GM19238 (cell line): ENCODE data around the gene PRKCB.

Source experiments
- DNase-seq: peaks from one replicate; pipeline ENCODE4 v3.0.0; 2011; ENCODE audit warnings: low spot score; ENCODE audit not compliant: insufficient read length

The PRKCB gene

DNA sequence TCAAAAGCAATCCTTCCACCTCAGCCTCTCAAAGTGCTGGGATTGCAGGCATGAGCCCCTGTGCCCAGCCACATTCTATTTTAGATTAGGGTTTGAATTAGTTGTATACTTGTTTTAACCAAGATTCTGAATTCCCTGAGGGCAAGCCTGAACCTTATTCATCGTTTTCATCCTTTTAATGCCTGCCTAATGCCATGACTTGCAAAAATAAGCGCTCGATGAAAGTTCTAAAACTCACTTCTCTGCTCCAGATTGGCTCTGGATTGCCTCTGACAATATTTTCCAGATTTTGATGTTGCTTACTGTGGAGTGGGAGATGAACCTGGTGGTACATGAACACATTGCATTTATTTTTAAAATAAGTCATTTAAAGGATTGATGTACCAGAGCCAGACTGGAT lies 329.5 kb downstream of the PRKCB start:
- no peak for DNase-seq

DNA sequence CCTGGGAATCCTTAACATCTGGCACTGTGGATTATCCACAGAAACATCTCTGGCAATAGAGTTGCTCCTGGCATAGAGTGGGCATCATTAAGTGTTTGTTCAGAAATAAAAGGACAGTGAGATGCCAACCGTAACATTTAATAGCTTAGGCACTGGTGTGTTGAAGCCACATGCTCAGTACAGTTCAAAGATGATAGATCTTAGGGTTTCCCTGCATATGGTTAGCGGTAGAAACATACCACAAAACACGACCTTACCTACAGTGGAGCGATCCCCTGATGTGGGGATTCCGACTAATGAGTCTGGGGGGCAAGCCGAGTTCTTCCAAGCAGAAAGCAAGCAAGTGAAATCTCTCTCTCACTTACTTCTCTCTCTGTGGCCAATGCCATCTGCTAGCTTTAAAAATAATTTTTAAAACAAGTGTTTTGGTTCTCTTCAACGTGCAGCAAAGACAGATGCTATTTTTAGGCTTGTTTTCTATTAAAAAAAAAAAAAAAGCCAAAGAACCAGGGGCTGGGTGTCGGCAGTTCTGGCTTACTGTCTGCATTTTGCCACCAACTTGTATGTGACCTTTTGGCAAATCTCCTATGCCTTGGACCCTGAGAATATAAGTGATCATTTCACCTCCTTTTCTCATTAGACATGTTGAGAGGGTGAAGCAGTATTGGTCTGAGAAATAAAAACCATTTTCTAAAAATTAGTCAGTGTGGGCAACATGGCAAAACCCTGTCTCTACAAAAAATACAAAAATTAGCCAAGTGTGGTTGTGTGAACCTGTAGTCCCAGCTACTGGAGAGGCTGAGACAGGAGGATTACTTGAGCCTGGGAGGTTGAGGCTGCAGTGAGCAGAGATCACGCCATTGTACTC lies 331.1 kb downstream of the PRKCB start:
- DNase-seq = no peak

DNA sequence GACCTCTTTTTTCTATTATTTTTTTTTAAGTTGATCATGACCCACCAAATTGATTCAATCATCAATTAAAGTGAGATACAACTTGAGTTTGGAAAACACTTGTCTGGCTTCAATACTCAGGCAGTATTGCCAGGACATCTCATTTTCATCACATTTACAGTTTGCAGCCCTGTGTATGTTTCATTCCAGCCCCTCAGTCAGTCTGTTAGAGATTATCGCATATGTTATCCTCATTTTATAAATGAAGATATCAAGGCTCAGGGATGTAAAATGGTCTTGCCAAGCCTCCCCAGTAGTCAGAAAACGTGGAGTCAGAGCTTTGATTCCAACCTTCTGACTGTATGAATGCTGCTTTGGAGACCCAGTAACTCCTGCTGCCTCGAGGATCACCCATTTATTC lies 333.1 kb downstream of the PRKCB start:
- DNase-seq = no peak

DNA sequence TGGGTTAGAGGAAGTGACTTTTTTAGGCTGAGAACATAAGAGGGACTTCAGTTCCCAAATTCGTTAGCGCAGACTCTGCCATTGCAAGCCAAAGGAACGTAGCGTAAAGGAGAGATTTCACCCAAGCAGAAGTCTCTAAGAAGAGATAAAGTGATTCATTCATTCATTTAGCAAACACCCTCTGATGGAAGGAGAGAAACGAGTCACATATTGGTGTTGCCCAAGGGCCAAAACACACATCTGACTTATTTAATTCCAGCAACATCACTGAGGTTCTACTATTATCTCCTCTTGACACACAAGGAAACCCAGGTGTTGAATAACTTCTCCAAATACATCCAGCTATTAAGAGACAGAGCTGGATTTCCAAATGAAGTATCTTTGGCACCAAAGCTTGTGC lies 334.6 kb downstream of the PRKCB start:
- DNase-seq = no peak

DNA sequence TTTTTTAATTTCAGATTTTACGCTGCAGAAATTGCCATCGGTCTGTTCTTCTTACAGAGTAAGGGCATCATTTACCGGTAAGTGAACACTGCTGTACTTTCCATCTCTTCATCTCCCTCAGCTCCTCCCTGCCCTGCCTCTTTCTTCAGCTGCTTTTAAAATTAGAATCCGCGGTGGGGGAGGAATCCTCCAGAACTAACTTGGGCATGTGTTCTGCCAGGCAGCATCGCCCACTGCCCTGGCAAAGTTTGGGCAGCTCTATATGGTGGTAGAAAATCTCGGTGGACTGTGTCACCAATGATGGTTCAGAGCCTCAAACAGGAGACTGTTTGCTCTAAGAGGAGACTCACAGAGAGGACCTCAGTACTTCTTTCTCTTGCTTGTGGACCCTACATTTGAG lies 338.7 kb downstream of the PRKCB start:
- no peak for DNase-seq

DNA sequence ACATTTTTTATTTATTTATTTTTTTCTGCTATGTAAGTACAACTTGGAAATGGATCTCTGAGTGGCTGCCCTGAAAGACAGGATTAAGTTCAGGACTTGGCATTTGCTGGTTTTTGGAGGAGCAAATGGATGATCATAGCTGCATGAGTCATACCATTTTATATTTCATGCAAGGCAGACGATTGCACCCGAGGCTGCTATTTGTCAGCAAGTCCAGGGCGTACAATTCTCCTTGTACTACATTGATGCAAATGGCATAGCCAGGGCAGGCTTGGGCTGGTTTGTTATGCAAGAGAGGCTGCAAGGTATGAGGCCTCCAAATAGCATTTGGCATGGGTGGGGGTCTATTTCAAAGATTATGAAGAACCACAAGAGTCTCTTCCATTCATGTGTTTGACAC lies 339.2 kb downstream of the PRKCB start:
- no peak for DNase-seq

DNA sequence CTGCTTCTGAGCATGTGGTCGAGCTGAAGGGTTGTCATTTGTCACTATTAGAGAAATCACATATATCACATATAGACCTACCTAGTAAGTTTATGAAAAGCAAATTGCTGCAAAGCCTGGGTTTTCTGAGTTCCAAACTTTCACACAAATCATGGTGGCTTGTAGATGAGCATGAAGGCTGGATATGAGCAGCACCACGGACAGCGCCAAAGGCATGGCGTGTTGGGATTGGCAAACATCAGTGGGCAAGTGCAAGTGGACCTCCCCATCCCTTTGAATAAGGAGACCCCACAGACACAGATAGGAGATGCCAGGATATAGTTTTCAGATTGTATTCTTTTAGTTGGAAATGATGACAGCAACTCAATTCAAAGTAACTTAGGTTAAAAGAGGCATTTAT lies 342.7 kb downstream of the PRKCB start:
- no peak for DNase-seq

DNA sequence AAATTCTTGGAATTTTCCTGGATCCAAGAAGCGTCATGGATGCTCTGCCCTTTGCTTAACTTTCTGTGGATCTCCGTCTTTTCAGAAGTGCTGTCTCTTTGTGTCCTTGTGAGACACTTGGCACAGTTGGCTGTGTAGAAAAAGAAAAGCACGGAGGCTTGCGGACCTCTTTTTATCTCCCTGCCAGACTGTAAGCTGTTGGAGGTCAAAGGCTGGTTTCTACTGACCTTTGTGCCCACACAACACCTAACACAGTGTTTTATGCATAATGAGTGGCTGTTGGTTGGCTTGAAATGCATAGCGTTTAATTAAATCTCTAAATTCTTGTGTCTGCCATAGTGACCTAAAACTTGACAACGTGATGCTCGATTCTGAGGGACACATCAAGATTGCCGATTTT lies 344.7 kb downstream of the PRKCB start:
- no peak for DNase-seq

DNA sequence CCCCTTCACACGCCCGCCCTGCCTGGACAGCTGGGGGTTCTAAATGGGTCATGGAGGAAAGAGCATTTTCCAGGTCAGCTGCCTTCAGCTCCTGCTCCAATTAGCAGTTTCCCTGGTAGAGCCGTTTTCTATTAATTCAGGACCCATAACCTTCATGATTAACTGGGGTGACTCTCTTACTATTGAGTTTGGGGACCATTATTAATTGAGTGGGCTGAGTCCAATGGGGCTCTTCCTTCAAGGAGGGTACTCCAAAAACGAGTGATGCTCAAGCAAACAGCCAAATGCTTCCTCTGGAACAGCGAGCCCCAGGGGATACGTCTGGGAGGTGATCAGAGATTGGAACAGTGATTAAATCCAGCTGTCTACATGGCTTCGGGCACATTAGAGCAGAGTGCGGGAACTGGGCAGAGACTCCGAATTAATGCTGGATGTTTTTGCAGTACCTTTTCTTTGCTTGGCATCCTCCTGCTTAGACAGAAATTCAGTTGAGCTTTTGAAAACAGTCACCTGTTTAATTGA lies 352.3 kb downstream of the PRKCB start:
- DNase-seq = no peak

DNA sequence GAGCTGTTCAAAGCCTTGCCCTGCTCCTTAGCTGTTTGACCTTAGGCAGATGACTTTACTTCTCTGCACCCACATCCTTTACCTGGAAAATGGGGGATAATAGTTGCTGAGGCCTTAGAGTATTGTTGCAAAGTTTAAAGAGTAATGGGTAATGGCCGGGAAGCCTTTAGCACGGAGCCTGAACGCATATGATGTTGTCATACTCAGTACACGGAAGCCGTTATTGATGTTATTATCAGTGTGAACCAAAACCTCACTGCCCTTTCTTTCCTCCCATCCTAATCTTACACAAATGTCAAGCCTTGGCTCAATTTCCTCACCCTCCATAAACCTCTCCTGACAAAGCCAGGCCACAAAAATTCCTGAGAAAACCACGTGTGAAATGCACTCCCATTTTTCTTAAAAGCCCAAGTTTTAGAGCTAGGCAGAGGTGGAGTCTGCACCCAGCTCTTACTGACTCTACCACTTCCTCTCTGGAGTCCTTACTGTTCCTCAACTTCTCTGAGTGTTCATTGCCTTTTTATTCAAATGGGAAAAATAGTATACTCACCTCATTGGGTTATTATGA lies 353.1 kb downstream of the PRKCB start:
- no peak for DNase-seq

DNA sequence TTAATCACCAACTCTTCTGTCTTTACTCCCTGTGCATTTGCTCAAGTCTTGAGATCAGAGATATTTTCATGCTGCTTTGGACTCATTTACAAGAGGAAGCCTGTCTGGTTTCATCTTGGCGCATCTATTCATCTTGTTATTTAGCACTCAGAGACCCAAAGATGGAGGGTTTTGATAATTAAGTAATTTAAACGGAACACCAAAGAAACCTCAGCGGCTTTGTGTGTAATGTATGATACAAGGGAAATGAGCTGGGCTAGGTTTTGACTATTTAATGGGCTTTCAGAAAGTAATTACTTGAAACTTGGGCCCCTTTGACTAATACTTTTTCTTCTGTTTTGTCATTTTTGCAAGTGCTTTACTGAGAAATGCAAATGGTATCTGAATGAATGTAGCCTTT lies 354.2 kb downstream of the PRKCB start:
- no peak for DNase-seq

DNA sequence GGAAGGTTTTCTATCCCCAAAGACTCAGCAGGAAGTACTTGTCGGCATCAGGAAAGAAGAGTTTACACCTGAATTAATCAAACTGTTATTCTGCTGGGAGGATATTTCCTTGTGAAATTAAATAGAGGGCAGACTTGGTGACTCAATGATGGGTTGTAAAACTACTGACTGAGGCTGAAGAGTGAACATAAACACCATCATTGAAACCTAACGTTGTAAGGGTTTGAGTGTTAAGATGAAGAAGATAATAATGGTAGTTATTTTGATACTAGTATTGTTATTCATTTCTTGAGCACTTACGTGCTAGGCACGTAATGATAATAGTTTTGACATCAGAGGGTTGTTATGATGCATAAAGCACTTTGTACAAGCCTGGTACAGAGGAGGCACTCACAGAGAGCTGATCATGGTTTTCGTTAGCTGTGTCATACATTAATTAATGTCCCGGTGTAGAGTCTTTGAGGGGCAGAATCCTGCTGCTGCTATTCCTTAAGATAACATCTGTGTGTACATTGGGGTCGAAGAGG lies 356.2 kb downstream of the PRKCB start:
- no peak for DNase-seq

DNA sequence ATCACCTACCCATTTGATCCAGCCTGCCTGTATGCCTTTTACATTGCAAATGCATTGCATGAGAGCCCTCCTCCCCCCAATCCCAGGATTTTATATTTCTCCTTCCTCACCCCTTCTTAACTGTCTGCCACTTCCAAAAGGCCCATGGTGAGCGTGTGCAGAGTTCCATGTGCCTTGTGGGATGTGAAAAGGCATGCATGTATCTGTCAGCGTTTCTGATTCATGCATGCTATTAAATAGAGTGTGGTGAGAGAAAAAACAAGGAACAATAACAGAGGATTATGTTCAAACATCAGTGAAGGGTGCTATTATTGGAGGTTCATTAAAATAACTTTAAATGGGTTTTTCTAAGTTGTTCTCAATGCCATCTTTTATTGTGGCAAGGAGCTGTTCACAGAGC lies 359.4 kb downstream of the PRKCB start:
- no peak for DNase-seq

DNA sequence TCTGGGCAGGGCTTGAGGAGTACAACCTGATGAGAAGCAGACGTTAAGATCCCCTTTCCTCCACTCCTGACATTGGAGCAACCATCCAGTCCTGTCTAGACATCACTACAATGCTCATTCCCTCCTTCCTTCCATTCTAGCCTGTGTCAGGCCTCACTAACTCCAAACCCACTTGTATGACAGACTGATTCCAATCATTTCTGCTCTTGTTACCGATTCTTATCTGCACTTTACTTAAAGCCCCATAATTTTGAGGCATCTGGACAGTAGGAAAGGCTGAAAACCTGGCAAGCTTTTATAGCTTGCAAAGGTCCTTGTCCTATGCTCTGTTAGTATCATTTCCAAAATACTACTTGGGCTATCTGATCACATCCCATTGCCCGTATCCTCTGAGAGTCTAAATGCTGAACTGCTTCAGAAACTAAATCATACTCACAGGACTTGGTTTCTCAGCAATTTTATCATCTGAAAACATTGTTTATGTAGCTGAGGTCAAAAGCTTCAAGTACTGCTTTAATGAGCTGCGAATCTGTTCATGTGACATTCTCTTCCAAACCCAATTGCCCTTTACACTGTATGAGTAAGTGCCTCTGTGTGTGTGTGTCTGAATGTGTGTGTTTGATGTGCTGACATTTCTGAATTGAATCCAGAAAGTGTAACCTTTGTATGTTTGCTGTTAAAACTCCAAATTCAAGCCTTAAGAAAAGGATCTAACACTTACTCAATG lies 363.2 kb downstream of the PRKCB start:
- DNase-seq = no peak

DNA sequence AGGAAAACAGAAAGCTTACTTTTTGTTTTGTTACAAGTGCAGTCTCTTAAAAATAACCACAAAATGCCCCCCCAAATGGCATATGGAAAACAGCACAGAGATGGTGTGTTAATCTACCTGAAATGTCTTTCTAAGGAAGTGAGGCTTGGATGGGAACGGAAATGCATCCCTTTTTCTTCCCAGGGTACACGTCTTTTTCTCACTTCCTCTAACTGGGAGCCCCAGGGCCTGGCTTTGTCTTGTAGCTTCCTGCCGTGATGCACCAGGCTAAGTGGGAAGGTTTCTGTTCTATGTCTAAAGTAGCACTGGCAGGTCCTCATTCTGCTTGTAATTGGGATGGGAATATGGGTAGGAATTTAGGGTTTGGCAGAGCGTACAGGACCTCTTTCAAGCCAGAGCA lies 367.9 kb downstream of the PRKCB start:
- no peak for DNase-seq

DNA sequence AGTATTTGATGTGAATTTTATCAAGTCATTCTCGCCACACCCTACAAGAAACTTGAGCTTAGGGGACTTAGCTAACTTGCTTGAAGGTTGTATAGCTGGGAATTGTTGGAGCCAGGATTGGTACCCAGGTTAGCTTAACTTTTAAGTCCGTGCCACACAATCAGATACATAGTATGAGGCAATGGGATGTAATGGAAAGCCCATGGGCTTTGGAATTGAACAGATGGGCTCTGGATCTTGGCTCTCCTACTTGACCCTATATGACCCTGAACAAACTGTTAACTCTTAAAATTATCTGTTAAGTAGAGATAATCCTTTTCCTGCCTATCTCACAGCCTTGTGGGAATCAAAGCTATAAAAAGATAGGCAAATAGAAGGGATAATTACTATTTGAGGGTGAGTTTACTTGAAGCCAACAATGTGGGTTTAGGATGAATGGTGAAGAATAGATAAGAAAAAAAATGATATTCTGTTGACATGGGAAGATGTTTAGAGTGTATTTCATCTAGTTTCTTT lies 368.4 kb downstream of the PRKCB start:
- no peak for DNase-seq

DNA sequence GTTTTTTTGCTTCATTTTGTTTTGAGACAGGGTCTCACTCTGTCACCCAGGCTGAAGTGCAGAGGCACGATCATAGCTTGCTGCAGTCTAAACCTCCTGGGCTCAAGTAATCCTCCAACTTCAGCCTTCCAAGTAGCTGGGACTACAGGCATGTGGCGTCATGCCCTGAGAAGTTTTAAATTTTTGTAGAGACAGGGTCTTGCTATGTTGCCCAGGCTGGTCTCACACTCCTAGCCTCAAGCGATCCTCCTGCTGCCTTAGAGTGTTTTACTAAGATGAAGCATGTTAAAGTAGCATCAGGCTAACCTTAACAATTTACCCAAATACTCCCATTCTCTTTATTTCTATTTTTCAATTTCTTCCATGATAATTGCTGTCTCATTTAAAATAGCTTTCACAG lies 371.1 kb downstream of the PRKCB start:
- DNase-seq = no peak

DNA sequence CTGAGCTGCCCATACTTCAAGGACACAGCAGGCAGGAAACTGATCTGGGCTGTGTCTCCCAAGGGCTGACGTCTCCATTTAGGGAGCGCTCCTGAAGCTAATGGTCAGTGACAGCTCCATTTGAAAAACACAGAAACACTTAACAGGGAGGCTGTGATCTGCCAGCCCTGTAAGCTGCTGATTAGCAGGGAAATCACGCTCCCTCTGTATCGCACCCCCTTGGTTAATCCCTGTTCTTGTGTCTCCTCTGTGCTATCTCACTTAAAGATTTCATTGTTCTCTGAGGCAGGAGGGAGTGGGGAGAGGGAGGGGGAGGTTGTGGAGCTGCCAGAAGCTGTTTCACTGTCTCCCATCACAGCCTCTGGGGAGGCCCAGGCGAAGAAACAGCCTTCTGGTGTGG lies 372.9 kb downstream of the PRKCB start:
- DNase-seq = no peak

DNA sequence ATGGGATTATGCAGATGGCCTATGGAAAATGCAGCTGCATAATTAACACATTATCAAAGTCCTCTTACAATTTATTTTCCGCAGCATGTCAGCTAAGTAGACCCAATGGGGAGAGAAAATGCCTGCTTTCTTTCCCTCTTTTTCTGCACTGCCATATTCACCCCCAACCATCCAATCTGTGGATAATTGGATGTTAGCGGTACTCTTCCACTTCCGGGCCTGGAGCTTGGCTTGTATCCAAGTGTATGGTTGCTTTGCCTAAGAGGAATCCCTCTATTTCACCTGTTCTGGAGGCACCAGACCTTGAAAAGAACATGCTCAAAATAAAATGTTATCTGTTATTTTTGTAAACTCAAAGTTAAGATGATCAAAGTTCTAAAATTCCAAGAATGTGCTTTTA lies 379.2 kb downstream of the PRKCB start:
- no peak for DNase-seq

DNA sequence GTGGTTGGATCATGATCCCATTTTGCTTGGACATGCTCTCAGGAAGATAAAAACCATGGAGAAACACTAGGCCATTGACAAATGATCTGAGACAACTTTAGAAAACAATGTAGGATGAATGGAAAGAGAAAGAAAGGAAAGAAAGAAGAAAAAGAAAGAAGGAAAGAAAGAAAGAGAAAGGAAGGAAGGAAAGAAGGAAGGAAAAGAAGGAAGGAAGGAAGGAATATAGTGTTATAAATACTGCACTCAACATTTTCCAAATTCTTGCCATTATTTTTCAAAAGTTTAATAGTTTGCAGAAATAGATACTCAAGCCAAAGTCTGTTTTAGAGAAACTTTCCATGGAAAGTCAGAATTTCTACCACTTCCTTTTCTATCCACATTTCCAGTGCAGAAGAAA lies 381.2 kb downstream of the PRKCB start:
- no peak for DNase-seq

DNA sequence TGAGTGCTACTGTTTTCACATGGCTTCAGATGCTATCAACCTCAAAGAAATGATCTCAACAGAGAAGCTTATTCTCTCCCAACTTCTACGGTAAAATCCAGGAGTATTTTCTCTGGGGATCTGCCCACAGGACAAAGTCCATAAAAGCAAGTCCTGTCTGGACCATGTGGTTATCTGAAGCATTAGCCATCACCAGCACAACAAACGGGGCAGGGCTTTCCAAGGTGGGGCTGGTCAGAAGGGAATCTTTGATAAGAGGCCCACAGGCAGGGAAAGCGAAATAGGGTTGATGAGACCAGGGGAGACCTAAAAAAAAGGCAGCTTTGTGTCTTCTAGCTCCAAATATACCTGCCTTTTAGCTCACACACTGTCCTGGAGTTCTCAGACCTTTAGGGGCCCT lies 381.7 kb downstream of the PRKCB start:
- DNase-seq = no peak

DNA sequence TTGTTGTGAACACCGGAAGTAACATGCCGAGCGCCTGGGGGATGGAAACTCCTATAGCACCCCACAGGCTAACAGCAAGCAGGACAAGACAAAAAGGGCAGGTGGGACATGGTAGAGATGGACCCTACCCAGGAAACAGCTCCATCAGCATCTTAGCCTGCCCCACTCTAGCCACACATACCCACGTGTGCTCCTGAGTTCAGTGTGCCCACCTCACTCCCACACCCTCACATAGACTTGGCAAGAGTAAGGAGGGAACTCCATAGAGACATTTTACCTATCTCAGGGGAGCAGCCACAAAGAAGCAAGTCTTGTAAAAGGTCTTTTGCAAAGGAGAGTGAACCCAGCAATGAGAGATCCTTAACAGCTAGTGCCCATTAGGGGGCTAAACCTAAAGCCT lies 382.5 kb downstream of the PRKCB start:
- no peak for DNase-seq
